ENCODE data around the gene DIO3. TPM values are rescaled to one million over a fixed set of nuclear protein-coding genes. Genes with fewer than 3 reads are reported as not detected.

Gene DIO3
- total RNA-seq, 1 experiment from 2014 or later: 4.9 TPM

DNA sequence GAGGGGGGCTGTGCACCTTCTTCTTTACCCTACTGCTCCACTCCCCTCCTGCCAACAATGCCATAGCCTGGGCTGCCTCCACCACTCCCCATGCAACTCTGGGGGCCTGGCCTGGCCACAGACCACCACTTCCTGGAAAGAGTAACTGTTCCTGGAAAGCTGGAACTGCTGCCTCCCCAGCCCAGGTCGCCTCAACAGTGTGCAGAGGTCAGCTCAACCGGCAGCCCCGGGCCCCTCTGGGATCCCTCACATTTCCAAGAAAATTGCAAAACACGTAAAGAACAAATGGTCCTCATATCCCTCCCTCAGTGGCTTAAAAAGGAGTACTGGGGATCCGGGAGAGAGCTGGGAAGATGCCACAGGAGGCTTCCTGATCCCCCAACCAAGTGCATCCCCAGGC, 22.4 kb upstream of the DIO3 start:
- no peak overlapping the region for H3K27ac ChIP-seq (ENCODE audit: low read length)
- ChIA-PET POLR2A (ENCODE audit: unreplicated experiment) (no interaction called here), CTCF (no interaction called here)
- no peaks in the 10 kb centered on the region for H4K20me1 ChIP-seq (ENCODE audit: low read length)
- no peaks in the 10 kb centered on the region for H3F3A ChIP-seq (ENCODE audit: low read length, unreplicated experiment)
- no peak for TF ChIP-seq EZH2phosphoT487 (IDR thresholded peaks at IDR 0.05; ENCODE audit: borderline replicate concordance, low read length)
- TF ChIP-seq, protein P1, sequence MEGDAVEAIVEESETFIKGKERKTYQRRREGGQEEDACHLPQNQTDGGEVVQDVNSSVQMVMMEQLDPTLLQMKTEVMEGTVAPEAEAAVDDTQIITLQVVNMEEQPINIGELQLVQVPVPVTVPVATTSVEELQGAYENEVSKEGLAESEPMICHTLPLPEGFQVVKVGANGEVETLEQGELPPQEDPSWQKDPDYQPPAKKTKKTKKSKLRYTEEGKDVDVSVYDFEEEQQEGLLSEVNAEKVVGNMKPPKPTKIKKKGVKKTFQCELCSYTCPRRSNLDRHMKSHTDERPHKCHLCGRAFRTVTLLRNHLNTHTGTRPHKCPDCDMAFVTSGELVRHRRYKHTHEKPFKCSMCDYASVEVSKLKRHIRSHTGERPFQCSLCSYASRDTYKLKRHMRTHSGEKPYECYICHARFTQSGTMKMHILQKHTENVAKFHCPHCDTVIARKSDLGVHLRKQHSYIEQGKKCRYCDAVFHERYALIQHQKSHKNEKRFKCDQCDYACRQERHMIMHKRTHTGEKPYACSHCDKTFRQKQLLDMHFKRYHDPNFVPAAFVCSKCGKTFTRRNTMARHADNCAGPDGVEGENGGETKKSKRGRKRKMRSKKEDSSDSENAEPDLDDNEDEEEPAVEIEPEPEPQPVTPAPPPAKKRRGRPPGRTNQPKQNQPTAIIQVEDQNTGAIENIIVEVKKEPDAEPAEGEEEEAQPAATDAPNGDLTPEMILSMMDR (conservative IDR thresholded peaks at IDR 0.05; ENCODE audit: low read depth, low read length): no peak
- no peak for TF ChIP-seq EZH2 (IDR thresholded peaks at IDR 0.05; ENCODE audit: low read length, unreplicated experiment)
- no peaks in the 10 kb centered on the region for H3K27me3 ChIP-seq (ENCODE audit: low read length)
- H3K9me3 ChIP-seq (ENCODE audit: low read length): no peaks in the 10 kb centered on the region
- intact Hi-C loops (cut with micrococcal nuclease): no loop called here
- no peaks in the 10 kb centered on the region for H3K36me3 ChIP-seq (ENCODE audit: low read depth, low read length)
- H3K9ac ChIP-seq (ENCODE audit: low read length): no peak overlapping the region
- H3K4me2 ChIP-seq (ENCODE audit: low read length): no peak overlapping the region
- no peak for ATAC-seq
- H3K79me2 ChIP-seq (ENCODE audit: low read length): no peaks in the 10 kb centered on the region
- no peaks in the 10 kb centered on the region for H3K4me1 ChIP-seq (ENCODE audit: insufficient read depth, low read length)
- no peak overlapping the region for H2AFZ ChIP-seq (ENCODE audit: low read length)
- no peak overlapping the region for H3K4me3 ChIP-seq (ENCODE audit: low read length)
- H3K9me2 ChIP-seq (replicated peaks; ENCODE audit: low read length): no peaks in the 10 kb centered on the region
- no peak for DNase-seq
- no TSS peak for BruUV-seq (replicated peaks)

DNA sequence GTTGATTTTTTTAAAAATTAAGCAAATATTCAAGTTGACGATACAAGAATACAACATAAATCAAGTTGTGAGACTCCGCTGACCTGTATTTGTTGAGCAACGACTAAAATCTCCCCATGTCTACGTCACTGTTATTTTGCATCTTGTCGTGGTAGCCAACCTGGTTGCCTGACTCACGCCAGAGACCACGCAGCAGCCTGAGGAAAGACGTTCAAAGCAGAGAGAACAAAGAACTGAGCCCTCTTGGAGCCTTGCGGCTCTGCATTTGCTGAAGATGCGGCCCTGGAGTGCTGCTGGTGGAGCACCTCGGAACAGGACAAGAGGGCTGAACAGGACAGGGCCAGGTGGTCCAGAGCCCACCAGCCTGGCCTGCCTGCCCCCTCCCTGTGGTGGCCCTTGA, 21.4 kb upstream of the DIO3 start:
- H3K36me3 ChIP-seq (ENCODE audit: low read depth, low read length): no peaks in the 10 kb centered on the region
- H3K4me1 ChIP-seq (ENCODE audit: insufficient read depth, low read length): no peaks in the 10 kb centered on the region
- no peaks in the 10 kb centered on the region for H4K20me1 ChIP-seq (ENCODE audit: low read length)
- ATAC-seq (no peak), DNase-seq (no peak)
- intact Hi-C loops (cut with micrococcal nuclease): no loop called here
- no peak overlapping the region for H2AFZ ChIP-seq (ENCODE audit: low read length)
- no peaks in the 10 kb centered on the region for H3K9me3 ChIP-seq (ENCODE audit: low read length)
- no peak overlapping the region for H3K4me2 ChIP-seq (ENCODE audit: low read length)
- BruUV-seq (replicated peaks): no TSS peak
- H3K27ac ChIP-seq (ENCODE audit: low read length): no peak overlapping the region
- POLR2A ChIA-PET (ENCODE audit: unreplicated experiment): no interaction called here
- no peaks in the 10 kb centered on the region for H3K79me2 ChIP-seq (ENCODE audit: low read length)
- CTCF ChIA-PET: no interaction called here
- H3K9me2 ChIP-seq (replicated peaks; ENCODE audit: low read length): no peaks in the 10 kb centered on the region
- no peak overlapping the region for H3K9ac ChIP-seq (ENCODE audit: low read length)
- TF ChIP-seq, protein P1 (conservative IDR thresholded peaks at IDR 0.05; ENCODE audit: low read depth, low read length): no peak
- TF ChIP-seq EZH2 (IDR thresholded peaks at IDR 0.05; ENCODE audit: low read length, unreplicated experiment) (no peak), EZH2phosphoT487 (IDR thresholded peaks at IDR 0.05; ENCODE audit: borderline replicate concordance, low read length) (no peak)
- no peak overlapping the region for H3K4me3 ChIP-seq (ENCODE audit: low read length)
- no peaks in the 10 kb centered on the region for H3K27me3 ChIP-seq (ENCODE audit: low read length)
- no peaks in the 10 kb centered on the region for H3F3A ChIP-seq (ENCODE audit: low read length, unreplicated experiment)

DNA sequence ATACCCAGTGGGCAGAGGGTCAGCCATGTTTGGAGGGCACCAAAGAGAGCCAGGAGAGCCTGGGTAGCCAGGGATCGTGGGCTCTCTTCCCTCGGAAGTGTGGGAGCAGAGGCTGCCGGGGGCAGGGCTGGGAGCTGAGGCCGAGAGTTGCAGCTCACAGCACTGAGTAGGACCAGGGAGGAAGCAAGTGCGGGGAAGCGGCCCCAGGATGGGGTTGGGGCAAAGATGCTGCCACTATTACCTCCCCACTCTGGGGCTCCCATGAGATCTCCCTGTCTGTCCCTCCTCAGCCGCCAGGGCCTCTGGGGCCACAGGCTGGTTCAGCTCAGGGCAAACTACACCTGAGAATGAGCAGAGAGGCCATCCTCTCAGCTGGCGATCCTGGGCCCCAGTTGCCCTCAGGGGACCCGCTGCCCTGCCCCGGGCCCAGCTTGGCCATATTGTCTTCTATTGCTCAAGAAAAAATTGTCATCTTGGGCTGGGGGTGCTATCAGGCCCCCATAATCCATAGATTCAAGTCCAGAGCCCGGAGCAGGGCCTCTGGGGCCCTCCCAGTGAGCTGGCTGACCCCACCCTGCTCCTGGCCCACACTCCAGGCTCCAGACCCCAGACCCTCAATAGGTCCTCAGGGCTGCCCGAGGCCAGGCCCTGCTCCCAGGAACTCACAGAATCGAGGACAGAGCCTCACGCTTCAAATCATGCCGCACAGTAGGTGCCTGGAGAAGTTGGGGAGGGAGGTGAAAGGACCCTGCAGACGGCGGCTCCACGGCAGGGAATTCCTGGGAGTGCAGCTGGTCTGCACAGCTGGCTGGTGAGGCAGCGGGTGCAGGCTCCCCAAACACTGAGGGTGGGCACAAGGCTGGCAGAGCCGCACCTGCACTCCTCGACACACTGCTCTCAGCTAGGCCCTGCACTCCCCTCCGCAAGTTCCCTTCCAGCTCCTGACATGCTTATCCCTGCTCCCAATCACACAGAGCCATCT, 20.5 kb upstream of the DIO3 start:
- BruUV-seq (replicated peaks): no TSS peak
- no peak for TF ChIP-seq EZH2phosphoT487 (IDR thresholded peaks at IDR 0.05; ENCODE audit: borderline replicate concordance, low read length)
- TF ChIP-seq EZH2 (IDR thresholded peaks at IDR 0.05; ENCODE audit: low read length, unreplicated experiment): no peak
- TF ChIP-seq, protein P1 (conservative IDR thresholded peaks at IDR 0.05; ENCODE audit: low read depth, low read length): no peak

More for the DNA sequence above, 20.5 kb upstream of the DIO3 start:
- Histone ChIP-seq H3K4me2 (ENCODE audit: low read length) (no peak overlapping the region), H3K36me3 (ENCODE audit: low read depth, low read length) (no peaks in the 10 kb centered on the region), H3K9me2 (replicated peaks; ENCODE audit: low read length) (no peaks in the 10 kb centered on the region), H3F3A (ENCODE audit: low read length, unreplicated experiment) (no peaks in the 10 kb centered on the region), H3K79me2 (ENCODE audit: low read length) (no peaks in the 10 kb centered on the region), H3K4me1 (ENCODE audit: insufficient read depth, low read length) (no peaks in the 10 kb centered on the region), H3K27ac (ENCODE audit: low read length) (no peak overlapping the region), H2AFZ (ENCODE audit: low read length) (no peak overlapping the region), H3K27me3 (ENCODE audit: low read length) (no peaks in the 10 kb centered on the region), H3K9me3 (ENCODE audit: low read length) (no peaks in the 10 kb centered on the region), H3K4me3 (ENCODE audit: low read length) (no peak overlapping the region), H3K9ac (ENCODE audit: low read length) (no peak overlapping the region), H4K20me1 (ENCODE audit: low read length) (no peaks in the 10 kb centered on the region)
- POLR2A ChIA-PET (ENCODE audit: unreplicated experiment): no interaction called here
- DNase-seq (no peak), ATAC-seq (no peak)
- CTCF ChIA-PET: no interaction called here
- intact Hi-C loops (cut with micrococcal nuclease): no loop called here
